GM12878 (cell line): ENCODE data around the gene SSC4D. TPM values are rescaled to one million over a fixed set of nuclear protein-coding genes. Genes with fewer than 3 reads are reported as not detected.

Experiments
- ATAC-seq: fragments of 200-7000 bp; cut with Tn5 transposase; 3 replicates; pipeline ENCODE4 v1.9.1; 2020; ENCODE audit warnings: mild to moderate bottlenecking, moderate library complexity
- BruUV-seq: library from RNA; stranded (reverse); fragments of 400-500 nt; replicated peaks from 2 replicates; lab custom pipeline; 2021; lab: Mats Ljungman, UMichigan
- CTCF ChIA-PET: fragments of 300-600 bp; sonication (Branson Sonifier 250); formaldehyde crosslinking; extraction: SDS; loops from one replicate; lab custom pipeline; 2021; ENCODE audit warnings: inconsistent platforms; lab: Yijun Ruan, JAX
- POLR2A ChIA-PET: fragments of 350-600 bp; formaldehyde crosslinking; extraction: SDS; loops from one replicate; lab custom pipeline; 2021; ENCODE audit warnings: inconsistent platforms; lab: Charles Lee
- RAD21 ChIA-PET: fragments of 300-600 bp; sonication (Branson Sonifier 250); formaldehyde crosslinking; loops from one replicate; lab custom pipeline; 2023; ENCODE audit warnings: antibody characterized with exemption; ENCODE audit not compliant: unreplicated experiment; lab: Charles Lee
- SMC1A ChIA-PET: fragments of 300-600 bp; sonication (Branson Sonifier 250); formaldehyde crosslinking; loops from one replicate; lab custom pipeline; 2023; ENCODE audit not compliant: unreplicated experiment, uncharacterized antibody; lab: Charles Lee
- DNase-seq: peaks from one replicate; pipeline ENCODE4 v3.0.0-alpha.2; 2011; ENCODE audit warnings: low read depth, low spot score
- FAIRE-seq: peaks from 3 replicates; lab custom pipeline; 2011; peaks lifted over from hg19 to GRCh38; lab: Jason Lieb, UNC
- H2AFZ ChIP-seq: 2 replicates; pipeline ENCODE4 v1.6.0; 2011; ENCODE audit warnings: low read depth, low read length, control low read depth; ENCODE audit not compliant: control insufficient read depth
- H3K27ac ChIP-seq: 2 replicates; pipeline ENCODE4 v1.5.1; 2011; ENCODE audit warnings: control low read depth; ENCODE audit not compliant: control insufficient read depth, insufficient read depth
- H3K27me3 ChIP-seq, 2 experiments: replicated peaks in 1 of 2; 2 replicates each; pipeline versions ENCODE4 v1.6.0 to v1.6.1; 2011; ENCODE audit warnings: low read length in 1 of 2; ENCODE audit not compliant: control insufficient read depth in 2 of 2, insufficient read depth in 2 of 2
- H3K36me3 ChIP-seq, 2 experiments: 2 replicates each; pipeline ENCODE4 v1.5.1; 2011; ENCODE audit warnings: low read length in 1 of 2; ENCODE audit not compliant: control insufficient read depth in 2 of 2, insufficient read depth in 2 of 2
- H3K4me1 ChIP-seq: 2 replicates; pipeline ENCODE4 v1.6.1; 2011; ENCODE audit warnings: mild to moderate bottlenecking, low read length, moderate library complexity, mixed read lengths; ENCODE audit not compliant: control insufficient read depth, insufficient read depth
- H3K4me2 ChIP-seq: 2 replicates; pipeline ENCODE4 v1.6.0; 2011; ENCODE audit warnings: control low read depth; ENCODE audit not compliant: control insufficient read depth, insufficient read depth
- H3K4me3 ChIP-seq: fragments of 200-600 bp; sonication (generic); 2 replicates; pipeline ENCODE4 v1.5.1; 2016
- H3K79me2 ChIP-seq: 2 replicates; pipeline ENCODE4 v1.6.0; 2011; ENCODE audit warnings: low read length; ENCODE audit not compliant: control insufficient read depth, insufficient read depth
- H3K9ac ChIP-seq: 2 replicates; pipeline ENCODE4 v1.8.0; 2011; ENCODE audit warnings: low read length, control low read depth, mixed read lengths; ENCODE audit not compliant: control insufficient read depth, insufficient read depth
- H3K9me3 ChIP-seq: replicated peaks from 3 replicates; pipeline ENCODE4 v1.5.1; 2011; ENCODE audit warnings: mild to moderate bottlenecking, low read length; ENCODE audit not compliant: control insufficient read depth, insufficient read depth
- H4K20me1 ChIP-seq: 2 replicates; pipeline ENCODE4 v1.6.0; 2011; ENCODE audit not compliant: control insufficient read depth, insufficient read depth
- RAD51 ChIP-seq: fragments of 450-650 bp; IDR thresholded peaks from 2 replicates; pipeline ENCODE4 v1.6.1; 2016; ENCODE audit warnings: moderate library complexity, mild to moderate bottlenecking, inconsistent platforms
- WRNIP1 ChIP-seq: IDR thresholded peaks from 2 replicates; pipeline ENCODE4 v1.6.1; 2011; ENCODE audit warnings: low read depth, low read length, improper control_type of control experiment, borderline replicate concordance
- whole genome bisulfite sequencing: methylation state at CpG from one replicate; pipeline ENCODE4 v1.1.6; 2016; ENCODE audit warnings: low lambda C conversion rate; ENCODE audit not compliant: insufficient replicate concordance, insufficient coverage; ENCODE audit errors: missing lambda C conversion rate; 5-methylcytosine and 5-hydroxymethylcytosine counted together
- in situ Hi-C: fragments of 300-500 bp; cut with MboI; formaldehyde crosslinking; loops from 9 replicates; pipeline ENCODE4 v1.14.3; 2018; ENCODE audit warnings: mixed read lengths
- intact Hi-C: fragments of 100-400 bp; cut with micrococcal nuclease; formaldehyde crosslinking; loops from one replicate; pipeline ENCODE4 v1.14.2; 2022; ENCODE audit not compliant: unreplicated experiment
- polyA plus RNA-seq, 11 experiments: library from polyadenylated mRNA; depleted of rRNA in 4 of 11; unstranded in 6 of 11; stranded (reverse) in 5 of 11; fragments of >200 nt; fragmentation: Nextera tagmentation in 4 of 11; fragmentation: Illumina TruSeq in 1 of 11; extraction: Ambion mirVana in 4 of 11; extraction: Trizol in 1 of 11; gene quantifications; 1 replicate in 1 of 11; 2 replicates in 10 of 11; pipeline versions ENCODE4 v1.2.1 to v1.2.3, GENCODE V29; 2011 to 2016; ENCODE audit warnings: inconsistent platforms in 2 of 11, missing spikeins in 2 of 11, low read depth in 1 of 11
- total RNA-seq, 4 experiments: library from RNA; depleted of rRNA in 3 of 4; stranded (reverse); fragments of >200 nt in 3 of 4; fragmentation: Illumina TruSeq in 1 of 4; extraction: Trizol in 1 of 4; gene quantifications; 2 replicates each; pipeline versions ENCODE4 v1.2.1 to v1.2.3, GENCODE V29; 2013 to 2021
- TF ChIP-seq, protein P1 (sequence below): fragments of 450-650 bp; IDR thresholded peaks from 2 replicates; pipeline ENCODE4 v1.6.1; 2017; ENCODE audit warnings: mild to moderate bottlenecking, moderate library complexity

The SSC4D gene
- total and polyA plus RNA-seq, 10 of the 15 experiments (the other 5 are each of a cell fraction or from before 2014, with no cell fraction given) = 0.08 to 0.79 (median 0.25) TPM; not detected in 1

DNA sequence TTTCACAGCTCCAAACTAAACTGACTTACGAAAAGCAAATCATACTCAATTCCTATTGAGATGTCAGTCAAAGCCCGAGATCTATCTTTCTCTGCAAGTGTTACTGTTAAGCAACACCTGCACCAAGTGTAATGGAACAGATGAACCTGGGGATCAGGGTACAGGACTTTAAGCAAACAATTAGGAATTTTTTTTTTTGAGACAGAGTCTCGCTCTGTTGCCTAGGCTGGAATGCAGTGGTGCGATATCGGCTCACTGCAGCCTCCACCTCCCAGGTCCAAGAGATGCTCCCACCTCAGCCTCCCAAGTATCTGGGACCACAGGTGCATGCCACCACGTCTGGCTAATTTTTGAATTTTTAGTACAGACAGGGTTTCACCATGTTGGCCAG, 65.6 kb downstream of the SSC4D start (continued):
- TF ChIP-seq, protein P1, sequence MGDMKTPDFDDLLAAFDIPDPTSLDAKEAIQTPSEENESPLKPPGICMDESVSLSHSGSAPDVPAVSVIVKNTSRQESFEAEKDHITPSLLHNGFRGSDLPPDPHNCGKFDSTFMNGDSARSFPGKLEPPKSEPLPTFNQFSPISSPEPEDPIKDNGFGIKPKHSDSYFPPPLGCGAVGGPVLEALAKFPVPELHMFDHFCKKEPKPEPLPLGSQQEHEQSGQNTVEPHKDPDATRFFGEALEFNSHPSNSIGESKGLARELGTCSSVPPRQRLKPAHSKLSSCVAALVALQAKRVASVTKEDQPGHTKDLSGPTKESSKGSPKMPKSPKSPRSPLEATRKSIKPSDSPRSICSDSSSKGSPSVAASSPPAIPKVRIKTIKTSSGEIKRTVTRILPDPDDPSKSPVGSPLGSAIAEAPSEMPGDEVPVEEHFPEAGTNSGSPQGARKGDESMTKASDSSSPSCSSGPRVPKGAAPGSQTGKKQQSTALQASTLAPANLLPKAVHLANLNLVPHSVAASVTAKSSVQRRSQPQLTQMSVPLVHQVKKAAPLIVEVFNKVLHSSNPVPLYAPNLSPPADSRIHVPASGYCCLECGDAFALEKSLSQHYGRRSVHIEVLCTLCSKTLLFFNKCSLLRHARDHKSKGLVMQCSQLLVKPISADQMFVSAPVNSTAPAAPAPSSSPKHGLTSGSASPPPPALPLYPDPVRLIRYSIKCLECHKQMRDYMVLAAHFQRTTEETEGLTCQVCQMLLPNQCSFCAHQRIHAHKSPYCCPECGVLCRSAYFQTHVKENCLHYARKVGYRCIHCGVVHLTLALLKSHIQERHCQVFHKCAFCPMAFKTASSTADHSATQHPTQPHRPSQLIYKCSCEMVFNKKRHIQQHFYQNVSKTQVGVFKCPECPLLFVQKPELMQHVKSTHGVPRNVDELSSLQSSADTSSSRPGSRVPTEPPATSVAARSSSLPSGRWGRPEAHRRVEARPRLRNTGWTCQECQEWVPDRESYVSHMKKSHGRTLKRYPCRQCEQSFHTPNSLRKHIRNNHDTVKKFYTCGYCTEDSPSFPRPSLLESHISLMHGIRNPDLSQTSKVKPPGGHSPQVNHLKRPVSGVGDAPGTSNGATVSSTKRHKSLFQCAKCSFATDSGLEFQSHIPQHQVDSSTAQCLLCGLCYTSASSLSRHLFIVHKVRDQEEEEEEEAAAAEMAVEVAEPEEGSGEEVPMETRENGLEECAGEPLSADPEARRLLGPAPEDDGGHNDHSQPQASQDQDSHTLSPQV = no peak
- TF ChIP-seq, all 136 proteins: peak for 0

GRCh38 chr7:76343294-76343930, 66.1 kb downstream of the SSC4D start:
- H3K4me2 ChIP-seq = no peak overlapping the region
- no peak for FAIRE-seq
- ChIA-PET POLR2A (interaction anchor here (1.1 kb wide), 1 partner anchor 12 kb away, joined by 3 read pairs; no protein-coding TSS in a partner anchor), SMC1A (no interaction called here), RAD21 (no interaction called here), CTCF (interaction anchor here (0.7 to 1.5 kb wide), 3 partner anchors 10 to 52 kb away, joined by 4 to 5 read pairs (median 4); no protein-coding TSS in a partner anchor)
- TF ChIP-seq WRNIP1 = no peak
- peak; percentile 27; the same call in 1 of the 2 replicates for TF ChIP-seq RAD51
- H3K36me3 ChIP-seq = peaks cover 24 to 46% of the 10 kb centered on the region in 2 experiments
- peaks cover 16% of the 10 kb centered on the region for H4K20me1 ChIP-seq
- H2AFZ ChIP-seq = no peak overlapping the region
- intact Hi-C loops = no loop called here
- ATAC-seq = no peak; the same call in 2 of the 3 replicates
- no peaks in the 10 kb centered on the region; the same call in 1 of the 2 replicates for H3K4me1 ChIP-seq
- no TSS peak for BruUV-seq
- H3K27me3 ChIP-seq = no peaks in the 10 kb centered on the region
- no peak overlapping the region for H3K4me3 ChIP-seq
- no peak overlapping the region for H3K9ac ChIP-seq
- no peaks in the 10 kb centered on the region for H3K9me3 ChIP-seq
- peaks cover 58% of the 10 kb centered on the region for H3K79me2 ChIP-seq
- no peak for DNase-seq
- no peak overlapping the region for H3K27ac ChIP-seq
- in situ Hi-C loops = no loop called here
- 92% methylated on average over 6 of the region's 6 CpGs for WGBS
